ENCODE results near the gene REXO1. TPM values are rescaled to one million over a fixed set of nuclear protein-coding genes. Genes with fewer than 3 reads are reported as not detected.

REXO1 gene
- total RNA-seq, 1 experiment from 2014 or later, result 52.2 TPM

DNA sequence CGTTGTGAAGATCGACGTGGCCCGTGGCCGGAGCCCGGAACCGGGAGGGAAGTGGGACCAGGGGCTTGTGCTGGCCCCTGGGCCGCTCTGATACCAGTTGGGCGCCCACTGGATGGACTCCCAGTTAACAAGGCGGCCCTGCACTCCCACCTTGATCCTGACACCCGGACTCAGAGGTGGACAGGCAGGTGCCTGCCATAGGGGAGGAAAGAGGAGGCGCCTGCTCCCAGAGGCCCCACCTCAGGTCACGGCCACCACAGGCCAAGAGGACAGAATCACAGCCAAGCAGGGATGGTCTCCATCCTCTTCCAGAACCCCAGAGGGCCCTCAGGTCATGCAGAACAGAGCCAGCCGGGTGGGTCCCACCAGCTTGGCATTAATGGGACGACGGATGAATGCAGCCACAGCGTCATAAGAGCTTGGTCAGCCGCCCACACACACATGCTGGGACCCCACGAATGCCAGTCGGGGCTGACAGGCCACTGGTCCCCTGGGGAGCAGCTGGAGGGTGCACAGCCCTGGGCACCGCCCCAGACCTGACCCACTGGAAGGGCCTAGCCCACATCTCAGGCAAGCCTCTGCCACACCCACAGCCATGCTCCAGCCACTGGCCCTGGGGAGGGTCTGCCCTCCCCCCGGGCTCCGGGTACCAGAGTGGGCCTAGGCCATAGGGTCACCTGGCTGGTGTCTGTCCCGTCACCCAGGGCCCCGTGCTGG, 24.7 kb upstream of the REXO1 start:
- Histone ChIP-seq H3K4me1 (ENCODE audit: control insufficient read depth in 1 of 2, insufficient read depth in 2 of 2, low read length in 2 of 2) (peaks cover 16 to 31% of the 10 kb centered on the region in 2 experiments), H3K9me3 (ENCODE audit: control insufficient read depth in 1 of 2, insufficient read depth in 1 of 2, low read depth in 1 of 2, low read length in 2 of 2) (no peaks in the 10 kb centered on the region), H4K20me1 (ENCODE audit: insufficient read depth) (peaks cover 11% of the 10 kb centered on the region; the same call in 1 of the 2 replicates), H3K4me3 (replicated peaks in 1 of 2; ENCODE audit: low read depth in 1 of 2, low read length in 2 of 2) (no peak overlapping the region), H3K27ac (ENCODE audit: low read depth, low read length) (peak overlapping the region; percentile 18; the same call in 1 of the 2 replicates), H3K9ac (ENCODE audit: low read length) (no peak overlapping the region), H3K27me3 (ENCODE audit: insufficient read depth, low read length) (no peaks in the 10 kb centered on the region), H3K79me2 (ENCODE audit: insufficient read depth, low read length) (peaks cover 49% of the 10 kb centered on the region), H2AFZ (ENCODE audit: low read depth, low read length, poor library complexity, severe bottlenecking) (no peak overlapping the region), H3K9me2 (ENCODE audit: insufficient read depth) (no peaks in the 10 kb centered on the region), H3K36me3 (ENCODE audit: control insufficient read depth in 1 of 2, insufficient read depth in 2 of 2, low read length in 2 of 2) (peaks cover 3 to 13% of the 10 kb centered on the region in 2 experiments; a peak in 2 of 4 replicates), H3K4me2 (ENCODE audit: low read length) (no peak overlapping the region)
- intact Hi-C loops (cut with micrococcal nuclease), result no loop called here
- TF ChIP-seq ELF1 (IDR thresholded peaks at IDR 0.05; ENCODE audit: borderline replicate concordance, low read depth) (no peak), EGR1 (IDR thresholded peaks at IDR 0.05; ENCODE audit: low read depth) (no peak), EZH2 (IDR thresholded peaks at IDR 0.05) (no peak), ZNF274 (IDR thresholded peaks at IDR 0.05; ENCODE audit: low read depth, low read length) (no peak), ZFX (IDR thresholded peaks at IDR 0.05) (no peak), TCF7L2 (IDR thresholded peaks at IDR 0.05; ENCODE audit: borderline replicate concordance, extremely low read depth, insufficient read depth, insufficient read length) (no peak), EZH2phosphoT487 (IDR thresholded peaks at IDR 0.05; ENCODE audit: borderline replicate concordance) (no peak), YY1 (IDR thresholded peaks at IDR 0.05; ENCODE audit: extremely low read depth, insufficient replicate concordance, low read depth, low read length) (no peak), SIN3A (IDR thresholded peaks at IDR 0.05; ENCODE audit: low read depth) (no peak)
- TF ChIP-seq, protein P1, sequence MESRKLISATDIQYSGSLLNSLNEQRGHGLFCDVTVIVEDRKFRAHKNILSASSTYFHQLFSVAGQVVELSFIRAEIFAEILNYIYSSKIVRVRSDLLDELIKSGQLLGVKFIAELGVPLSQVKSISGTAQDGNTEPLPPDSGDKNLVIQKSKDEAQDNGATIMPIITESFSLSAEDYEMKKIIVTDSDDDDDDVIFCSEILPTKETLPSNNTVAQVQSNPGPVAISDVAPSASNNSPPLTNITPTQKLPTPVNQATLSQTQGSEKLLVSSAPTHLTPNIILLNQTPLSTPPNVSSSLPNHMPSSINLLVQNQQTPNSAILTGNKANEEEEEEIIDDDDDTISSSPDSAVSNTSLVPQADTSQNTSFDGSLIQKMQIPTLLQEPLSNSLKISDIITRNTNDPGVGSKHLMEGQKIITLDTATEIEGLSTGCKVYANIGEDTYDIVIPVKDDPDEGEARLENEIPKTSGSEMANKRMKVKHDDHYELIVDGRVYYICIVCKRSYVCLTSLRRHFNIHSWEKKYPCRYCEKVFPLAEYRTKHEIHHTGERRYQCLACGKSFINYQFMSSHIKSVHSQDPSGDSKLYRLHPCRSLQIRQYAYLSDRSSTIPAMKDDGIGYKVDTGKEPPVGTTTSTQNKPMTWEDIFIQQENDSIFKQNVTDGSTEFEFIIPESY (IDR thresholded peaks at IDR 0.05; ENCODE audit: extremely low read depth, insufficient replicate concordance, low read length), result no peak
- ChIA-PET POLR2A (no interaction called here), CTCF (no interaction called here), RAD21 (ENCODE audit: low non-redundant PET in 1 of 2, low total read pairs in 2 of 2, uncharacterized antibody in 2 of 2, unreplicated experiment in 2 of 2) (no interaction called here)
- no peak for DNase-seq (ENCODE audit: low read depth, low spot score)
- no TSS peak for BruUV-seq (replicated peaks)
- no peak for ATAC-seq
